Measurements from ENCODE around the gene HIF3A. TPM values are rescaled to one million over a fixed set of nuclear protein-coding genes. Genes with fewer than 3 reads are reported as not detected.

Gene HIF3A
- total RNA-seq, 4 donors from 2014 or later: 33.3 to 222 (median 60.3) TPM

GRCh38 chr19:46386151-46386550 lies 89.3 kb downstream of the HIF3A start:
- TF ChIP-seq CTCF (IDR thresholded peaks at IDR 0.05; ENCODE audit: low read depth): no peak

- TF ChIP-seq CTCF (IDR thresholded peaks at IDR 0.05; ENCODE audit: low read depth): no peak
These were observed 90.3 kb downstream of the HIF3A start for GRCh38 chr19:46386996-46387712.

- TF ChIP-seq CTCF (IDR thresholded peaks at IDR 0.05; ENCODE audit: low read depth): no peak
These were observed 90.9 kb downstream of the HIF3A start for GRCh38 chr19:46387713-46388130.

- TF ChIP-seq CTCF (IDR thresholded peaks at IDR 0.05; ENCODE audit: low read depth): no peak
These were observed 91.7 kb downstream of the HIF3A start for GRCh38 chr19:46388311-46389095.

- TF ChIP-seq CTCF (IDR thresholded peaks at IDR 0.05; ENCODE audit: low read depth): no peak
These were observed 93.4 kb downstream of the HIF3A start for GRCh38 chr19:46390121-46390858.

GRCh38 chr19:46390866-46391265 lies 94.0 kb downstream of the HIF3A start:
- TF ChIP-seq CTCF (IDR thresholded peaks at IDR 0.05; ENCODE audit: low read depth): no peak

Measured in subcutaneous adipose tissue (tissue), 4 donors.